H1 (cell line): ENCODE data around the gene CERT1. TPM values are rescaled to one million over a fixed set of nuclear protein-coding genes. Genes with fewer than 3 reads are reported as not detected.

Experiments
- CTCF ChIA-PET: fragments of 300-600 bp; sonication (Branson Sonifier 250); formaldehyde crosslinking; loops from one replicate; lab custom pipeline; 2021; ENCODE audit not compliant: partially characterized antibody; lab: Charles Lee
- POLR2A ChIA-PET: fragments of 300-600 bp; sonication (Branson Sonifier 250); formaldehyde crosslinking; loops from one replicate; lab custom pipeline; 2021; ENCODE audit warnings: inconsistent platforms; ENCODE audit not compliant: partially characterized antibody; lab: Charles Lee
- DNase-seq, 2 experiments: peaks; one replicate each; pipeline versions ENCODE4 v3.0.0 to v3.0.0-alpha.2; 2010 to 2022; ENCODE audit warnings: low spot score in 2 of 2, low read depth in 1 of 2, mixed read lengths in 1 of 2
- FAIRE-seq: peaks from 2 replicates; lab custom pipeline; 2011; peaks lifted over from hg19 to GRCh38; lab: Jason Lieb, UNC
- H2AFZ ChIP-seq: 2 replicates; pipeline ENCODE4 v1.8.1; 2012; ENCODE audit warnings: low read length, inconsistent platforms
- H2AK5ac ChIP-seq: 2 replicates; pipeline ENCODE4 v1.6.1; 2013; ENCODE audit warnings: low read depth, low read length
- H2BK120ac ChIP-seq: replicated peaks from 2 replicates; pipeline ENCODE3; 2013; ENCODE audit warnings: low read depth, low read length, inconsistent platforms
- H2BK12ac ChIP-seq: 2 replicates; pipeline ENCODE4 v1.6.1; 2013; ENCODE audit warnings: low read depth, low read length
- H2BK15ac ChIP-seq: 2 replicates; pipeline ENCODE4 v1.6.1; 2013; ENCODE audit warnings: low read length
- H2BK20ac ChIP-seq: 2 replicates; pipeline ENCODE4 v1.6.1; 2013; ENCODE audit warnings: low read length
- H2BK5ac ChIP-seq: 2 replicates; pipeline ENCODE4 v1.6.1; 2013; ENCODE audit warnings: low read depth, low read length
- H3K14ac ChIP-seq: 2 replicates; pipeline ENCODE4 v1.6.1; 2013; ENCODE audit warnings: inconsistent platforms; ENCODE audit not compliant: insufficient read length
- H3K18ac ChIP-seq: 2 replicates; pipeline ENCODE4 v1.6.1; 2013; ENCODE audit warnings: low read length; ENCODE audit errors: extremely low read depth
- H3K23ac ChIP-seq: 2 replicates; pipeline ENCODE4 v1.6.1; 2013; ENCODE audit warnings: inconsistent platforms; ENCODE audit not compliant: insufficient read length
- H3K23me2 ChIP-seq: 2 replicates; pipeline ENCODE4 v1.6.1; 2013; ENCODE audit warnings: low read depth, low read length
- H3K27ac ChIP-seq: 2 replicates; pipeline ENCODE4 v1.6.1; 2011; ENCODE audit warnings: low read depth, low read length, inconsistent platforms
- H3K27me3 ChIP-seq, 4 experiments: replicated peaks in 1 of 4; 1 replicate in 1 of 4; 2 replicates in 3 of 4; pipeline versions ENCODE4 v1.6.1 to v1.8.1; 2011 to 2013; ENCODE audit warnings: low read length in 3 of 4, mild to moderate bottlenecking in 3 of 4, inconsistent platforms in 2 of 4, mixed read lengths in 2 of 4, moderate library complexity in 1 of 4; ENCODE audit not compliant: control insufficient read depth in 3 of 4, insufficient read depth in 3 of 4; ENCODE audit errors: extremely low read depth in 1 of 4
- H3K36me3 ChIP-seq, 4 experiments: 2 replicates each; pipeline versions ENCODE4 v1.6.1 to v1.8.1; 2011 to 2013; ENCODE audit warnings: mild to moderate bottlenecking in 4 of 4, low read length in 3 of 4, moderate library complexity in 2 of 4, control low read depth in 1 of 4, inconsistent platforms in 1 of 4; ENCODE audit not compliant: insufficient read depth in 4 of 4, control insufficient read depth in 2 of 4
- H3K4ac ChIP-seq: replicated peaks from 2 replicates; pipeline ENCODE3; 2013; ENCODE audit warnings: low read length, low read depth, mixed read lengths, inconsistent platforms; ENCODE audit not compliant: insufficient read length
- H3K4me1 ChIP-seq, 4 experiments: replicated peaks in 1 of 4; 1 replicate in 1 of 4; 2 replicates in 3 of 4; pipeline versions ENCODE4 v1.6.1 to v1.8.1; 2011 to 2013; ENCODE audit warnings: low read length in 3 of 4, inconsistent platforms in 2 of 4, mixed read lengths in 1 of 4; ENCODE audit not compliant: insufficient read depth in 4 of 4, control insufficient read depth in 3 of 4
- H3K4me2 ChIP-seq, 2 experiments: 2 replicates each; pipeline versions ENCODE4 v1.6.1 to v1.8.1; 2011 to 2013; ENCODE audit warnings: low read depth in 2 of 2, low read length in 2 of 2, control low read depth in 1 of 2, inconsistent platforms in 1 of 2, mild to moderate bottlenecking in 1 of 2; ENCODE audit not compliant: insufficient read depth in 1 of 2
- H3K4me3 ChIP-seq, 4 experiments: fragments of 200-600, 300-600 bp in 1 of 4; sonication (generic), shearing (Covaris generic), sonication (Bioruptor Twin) in 1 of 4; 2 replicates each; pipeline versions ENCODE4 v1.5.1 to v1.8.1; 2011 to 2016; ENCODE audit warnings: low read length in 4 of 4, low read depth in 3 of 4, control low read depth in 2 of 4, inconsistent platforms in 2 of 4, mild to moderate bottlenecking in 2 of 4, mixed read lengths in 1 of 4, moderate library complexity in 1 of 4; ENCODE audit not compliant: insufficient read depth in 2 of 4; ENCODE audit errors: extremely low read depth in 1 of 4
- H3K56ac ChIP-seq: replicated peaks from 2 replicates; pipeline ENCODE3; 2013; ENCODE audit warnings: low read depth, mild to moderate bottlenecking, mixed read lengths, low read length, inconsistent platforms; ENCODE audit not compliant: insufficient read length
- H3K79me1 ChIP-seq: 2 replicates; pipeline ENCODE4 v1.6.1; 2013; ENCODE audit warnings: low read depth, low read length, control low read depth
- H3K79me2 ChIP-seq, 2 experiments: 2 replicates each; pipeline versions ENCODE4 v1.6.1 to v1.8.1; 2012 to 2013; ENCODE audit warnings: low read length in 2 of 2, mild to moderate bottlenecking in 2 of 2, inconsistent platforms in 1 of 2; ENCODE audit not compliant: insufficient read depth in 2 of 2, control insufficient read depth in 1 of 2
- H3K9ac ChIP-seq, 4 experiments: replicated peaks in 1 of 4; 1 replicate in 1 of 4; 2 replicates in 3 of 4; pipeline versions ENCODE4 v1.6.1 to v1.8.1; 2011 to 2013; ENCODE audit warnings: low read depth in 3 of 4, low read length in 3 of 4, control low read depth in 2 of 4, mild to moderate bottlenecking in 2 of 4, moderate library complexity in 2 of 4, inconsistent platforms in 1 of 4; ENCODE audit errors: extremely low read depth in 1 of 4
- H3K9me3 ChIP-seq, 2 experiments: 2 replicates each; pipeline versions ENCODE4 v1.6.1 to v1.8.1; 2012 to 2013; ENCODE audit warnings: mild to moderate bottlenecking in 2 of 2, moderate library complexity in 2 of 2, control low read depth in 1 of 2, inconsistent platforms in 1 of 2, low read depth in 1 of 2, low read length in 1 of 2, mixed read lengths in 1 of 2; ENCODE audit not compliant: insufficient read depth in 2 of 2
- H4K20me1 ChIP-seq, 2 experiments: replicated peaks in 1 of 2; 2 replicates each; pipeline versions ENCODE3 to v1.8.1; 2011 to 2013; ENCODE audit warnings: inconsistent platforms in 2 of 2, low read length in 2 of 2, mild to moderate bottlenecking in 1 of 2; ENCODE audit not compliant: insufficient read depth in 2 of 2, control insufficient read depth in 1 of 2
- H4K5ac ChIP-seq: 2 replicates; pipeline ENCODE4 v1.6.1; 2013; ENCODE audit warnings: low read length, low read depth, mixed read lengths, inconsistent platforms; ENCODE audit not compliant: insufficient read length
- H4K8ac ChIP-seq: 2 replicates; pipeline ENCODE4 v1.8.0; 2013; ENCODE audit warnings: mild to moderate bottlenecking, moderate library complexity, low read length, inconsistent platforms; ENCODE audit not compliant: insufficient read depth; ENCODE audit errors: extremely low read depth
- H4K91ac ChIP-seq: replicated peaks from 2 replicates; pipeline ENCODE3; 2013; ENCODE audit warnings: low read length, mixed read lengths, inconsistent platforms; ENCODE audit not compliant: insufficient read length
- BCL11A ChIP-seq, 2 experiments: IDR thresholded peaks; one replicate each; pipeline ENCODE4 v1.6.1; 2011; ENCODE audit warnings: low read depth in 2 of 2, low read length in 2 of 2, mild to moderate bottlenecking in 2 of 2
- CEBPB ChIP-seq: IDR thresholded peaks from 2 replicates; pipeline ENCODE4 v1.6.1; 2012; ENCODE audit warnings: low read depth, low read length
- EGR1 ChIP-seq: IDR thresholded peaks from 2 replicates; pipeline ENCODE4 v1.6.1; 2011; ENCODE audit warnings: low read depth, low read length, borderline replicate concordance
- EP300 ChIP-seq, 2 experiments: IDR thresholded peaks; 1 replicate in 1 of 2; 2 replicates in 1 of 2; pipeline ENCODE4 v1.6.1; 2011 to 2012; ENCODE audit warnings: low read depth in 2 of 2, low read length in 2 of 2, mild to moderate bottlenecking in 2 of 2, borderline replicate concordance in 1 of 2, inconsistent platforms in 1 of 2, moderate library complexity in 1 of 2
- EZH2 ChIP-seq: fragments of 200-600 bp; sonication (generic); IDR thresholded peaks from 2 replicates; pipeline ENCODE4 v1.7.1; 2012; ENCODE audit warnings: low read depth, mild to moderate bottlenecking, moderate library complexity, low read length, inconsistent platforms; ENCODE audit not compliant: severe bottlenecking
- GABPA ChIP-seq: IDR thresholded peaks from 2 replicates; pipeline ENCODE4 v1.6.1; 2011; ENCODE audit warnings: mild to moderate bottlenecking, low read length, moderate library complexity, borderline replicate concordance; ENCODE audit not compliant: insufficient read depth
- KDM4A ChIP-seq: IDR thresholded peaks from one replicate; pipeline ENCODE4 v1.7.1; 2012; ENCODE audit warnings: low read depth, mild to moderate bottlenecking, moderate library complexity, low read length, inconsistent platforms; ENCODE audit not compliant: severe bottlenecking
- POLR2A ChIP-seq, 2 experiments: IDR thresholded peaks; 1 replicate in 1 of 2; 2 replicates in 1 of 2; pipeline ENCODE4 v1.6.1; 2011; ENCODE audit warnings: low read depth in 2 of 2, low read length in 2 of 2, mild to moderate bottlenecking in 2 of 2; ENCODE audit errors: control extremely low read depth in 1 of 2
- RFX5 ChIP-seq: IDR thresholded peaks from 2 replicates; pipeline ENCODE4 v1.6.1; 2011; ENCODE audit warnings: low read depth, low read length, improper control_type of control experiment, borderline replicate concordance
- SIN3A ChIP-seq, 2 experiments: IDR thresholded peaks in 1 of 2; conservative IDR thresholded peaks in 1 of 2; 2 replicates each; pipeline ENCODE4 v1.6.1; 2011 to 2012; ENCODE audit warnings: low read length in 2 of 2, improper control_type of control experiment in 1 of 2, low read depth in 1 of 2, mild to moderate bottlenecking in 1 of 2
- WGBS, 2 experiments: shearing (Covaris generic) in 1 of 2; methylation state at CpG; one replicate each; pipeline versions ENCODE4 v1.1.6 to v1.1.7; 2013 to 2015; ENCODE audit warnings: low lambda C conversion rate in 2 of 2, mixed read lengths in 2 of 2, inconsistent platforms in 1 of 2, low coverage in 1 of 2, missing lambda C conversion rate in 1 of 2; ENCODE audit not compliant: insufficient replicate concordance in 2 of 2, insufficient coverage in 1 of 2, insufficient read length in 1 of 2; ENCODE audit errors: extremely low coverage in 1 of 2, missing lambda C conversion rate in 1 of 2; 5-methylcytosine and 5-hydroxymethylcytosine counted together
- polyA plus RNA-seq, 7 experiments: library from polyadenylated mRNA; depleted of rRNA in 3 of 7; stranded (reverse) in 5 of 7; unstranded in 2 of 7; fragments of >200 nt in 5 of 7; fragments of 200-250 nt in 2 of 7; gene quantifications; 1 replicate in 5 of 7; 2 replicates in 1 of 7; 4 replicates in 1 of 7; pipeline versions ENCODE4 v1.2.1 to v1.2.3, GENCODE V29; 2011 to 2013; ENCODE audit warnings: missing spikeins in 2 of 7, mixed read lengths in 2 of 7
- total RNA-seq: library from RNA; stranded (reverse); fragmentation: NEBNext Ultra II Directional; extraction: Animal tissue kit (Norgen Biotek cat#: 25700); gene quantifications from 2 replicates; pipeline ENCODE4 v1.2.1, GENCODE V29; 2021
- TF ChIP-seq, protein P1 (sequence below): IDR thresholded peaks from 2 replicates; pipeline ENCODE4 v1.6.1; 2012; ENCODE audit warnings: inconsistent platforms

The CERT1 gene
- total and polyA plus RNA-seq, 2 of the 8 experiments (the other 6 are each of a cell fraction or from before 2014, with no cell fraction given), result 7.8 to 55.3 TPM

DNA sequence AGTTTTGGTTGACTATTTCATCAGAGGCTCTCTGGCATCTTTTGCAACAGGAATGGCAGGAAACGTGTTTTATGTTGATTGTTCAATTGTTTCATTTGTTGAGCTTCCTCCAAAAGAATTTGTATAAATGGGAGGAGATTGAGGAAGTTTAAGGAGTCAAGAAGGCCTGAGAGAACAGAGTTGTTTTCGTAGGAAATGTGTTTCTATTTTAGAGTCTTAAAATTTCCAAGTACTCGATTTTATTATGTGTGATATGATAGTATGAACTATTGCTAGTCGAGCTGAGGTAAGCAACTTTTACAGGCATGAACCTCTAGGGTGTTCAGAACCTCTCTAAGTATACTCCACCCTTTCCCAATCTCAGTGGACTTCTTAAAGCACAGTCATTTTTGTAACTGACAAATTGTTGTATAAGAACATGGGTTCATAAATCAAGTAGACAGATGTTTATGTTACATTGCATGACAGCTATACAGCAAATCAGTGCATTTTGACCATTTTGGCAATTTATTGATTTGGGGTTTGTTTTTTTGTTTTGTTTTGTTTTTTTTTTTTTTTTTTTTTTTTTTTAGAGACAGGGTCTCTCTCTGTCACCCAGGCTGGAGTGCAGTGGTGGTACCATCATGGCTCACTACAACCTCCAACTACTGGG is 47.7 kb upstream of the CERT1 start:
- no peak overlapping the region for H2BK5ac ChIP-seq
- H3K4me2 ChIP-seq, result no peak overlapping the region
- H4K5ac ChIP-seq, result no peak overlapping the region
- no peaks in the 10 kb centered on the region for H3K36me3 ChIP-seq
- H4K91ac ChIP-seq, result no peak overlapping the region
- no peak overlapping the region for H2BK120ac ChIP-seq
- H3K4me1 ChIP-seq, result no peaks in the 10 kb centered on the region
- H2AFZ ChIP-seq, result no peak overlapping the region
- no peak overlapping the region for H3K18ac ChIP-seq
- DNase-seq, result no peak
- 81% methylated on average over 4 of the region's 4 CpGs; no CpG with 5 or more reads in 1 of the 2 experiments for WGBS, 2 experiments
- H3K27me3 ChIP-seq, result no peaks in the 10 kb centered on the region
- H2BK15ac ChIP-seq, result no peak overlapping the region
- no peak overlapping the region for H3K4ac ChIP-seq
- no peak overlapping the region for H3K56ac ChIP-seq
- H3K23me2 ChIP-seq, result no peaks in the 10 kb centered on the region
- H3K9me3 ChIP-seq, result no peaks in the 10 kb centered on the region
- TF ChIP-seq POLR2A (IDR thresholded peaks at IDR 0.05; ENCODE audit: control extremely low read depth in 1 of 2, low read depth in 2 of 2, low read length in 2 of 2), result no peak
- TF ChIP-seq RFX5, result no peak
- no peak for TF ChIP-seq EP300 (IDR thresholded peaks at IDR 0.05; ENCODE audit: borderline replicate concordance in 1 of 2, low read depth in 2 of 2, low read length in 2 of 2)
- no peak for TF ChIP-seq BCL11A (IDR thresholded peaks at IDR 0.05; ENCODE audit: low read depth in 2 of 2, low read length in 2 of 2)
- TF ChIP-seq GABPA, result no peak
- TF ChIP-seq EGR1, result no peak
- no peak for TF ChIP-seq CEBPB
- no peak for TF ChIP-seq EZH2
- TF ChIP-seq KDM4A, result no peak
- TF ChIP-seq SIN3A (conservative IDR thresholded peaks at IDR 0.05 in 1 of 2, IDR thresholded peaks at IDR 0.05 in 1 of 2; ENCODE audit: low read depth in 1 of 2, low read length in 2 of 2), result no peak
- TF ChIP-seq, protein P1, sequence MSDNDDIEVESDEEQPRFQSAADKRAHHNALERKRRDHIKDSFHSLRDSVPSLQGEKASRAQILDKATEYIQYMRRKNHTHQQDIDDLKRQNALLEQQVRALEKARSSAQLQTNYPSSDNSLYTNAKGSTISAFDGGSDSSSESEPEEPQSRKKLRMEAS, result no peak
- no peak overlapping the region for H3K23ac ChIP-seq
- H2BK12ac ChIP-seq, result no peak overlapping the region
- no peaks in the 10 kb centered on the region for H4K20me1 ChIP-seq
- no peak overlapping the region for H3K9ac ChIP-seq
- H2BK20ac ChIP-seq, result no peak overlapping the region
- H3K27ac ChIP-seq, result no peak overlapping the region
- CTCF ChIA-PET, result no interaction called here
- no peaks in the 10 kb centered on the region for H3K79me1 ChIP-seq
- H3K14ac ChIP-seq, result no peak overlapping the region
- H3K4me3 ChIP-seq, result no peak overlapping the region
- no peak overlapping the region for H4K8ac ChIP-seq
- no peak overlapping the region for H2AK5ac ChIP-seq
- POLR2A ChIA-PET, result no interaction called here
- H3K79me2 ChIP-seq, result no peaks in the 10 kb centered on the region
- no peak for FAIRE-seq
